GM23338 (cell line): ENCODE results near the gene FAM20A.

ENCODE experiments used
- CTCF ChIP-seq, 2 experiments: fragments of 200-600 bp in 1 of 2; sonication (generic) in 1 of 2; conservative IDR thresholded peaks; 2 replicates each; pipeline versions ENCODE4 v1.5.1 to v1.6.1; 2016 to 2017; ENCODE audit warnings: antibody characterized with exemption in 2 of 2, low read depth in 2 of 2, mild to moderate bottlenecking in 2 of 2, moderate library complexity in 1 of 2
- EZH2 ChIP-seq: fragments of 200-600 bp; sonication (generic); IDR thresholded peaks from one replicate; pipeline ENCODE4 v1.8.0; 2017; ENCODE audit warnings: antibody characterized with exemption, mild to moderate bottlenecking, low read depth; ENCODE audit not compliant: unreplicated experiment
- JUNB ChIP-seq: IDR thresholded peaks from one replicate; pipeline ENCODE4 v1.6.1; 2016; ENCODE audit warnings: antibody characterized with exemption; ENCODE audit not compliant: unreplicated experiment
- REST ChIP-seq: IDR thresholded peaks from one replicate; pipeline ENCODE4 v1.6.1; 2018; ENCODE audit warnings: antibody characterized with exemption; ENCODE audit not compliant: unreplicated experiment

GRCh38 chr17:68564415-68565111 lies 36.6 kb downstream of the FAM20A start:
- TF ChIP-seq CTCF (conservative IDR thresholded peaks at IDR 0.05; ENCODE audit: low read depth in 2 of 2) (no peak), JUNB (no peak), REST (no peak), EZH2 (no peak)
